Uterus (tissue), 2 donors: ENCODE results near the gene UBL7.
"Not testable (repeated sequence)": the region's sequence is repeated elsewhere in the genome, so short reads cannot be mapped to it uniquely, and the experiment has no call there.

Source experiments
- CTCF ChIP-seq, 4 experiments: fragments of 200-600 bp in 2 of 4; fragments of 450-650 bp in 2 of 4; sonication (generic) in 2 of 4; IDR thresholded peaks; one replicate each; pipeline ENCODE4 v1.5.1; 2016 to 2019; ENCODE audit warnings: antibody characterized with exemption in 4 of 4, mild to moderate bottlenecking in 2 of 4, moderate library complexity in 1 of 4
- POLR2A ChIP-seq, 2 donors: fragments of 450-650 bp; IDR thresholded peaks; one replicate each; pipeline ENCODE4 v1.6.1; 2016; ENCODE audit warnings: antibody characterized with exemption in 2 of 2, mild to moderate bottlenecking in 1 of 2, moderate library complexity in 1 of 2

- not testable (repeated sequence) for TF ChIP-seq CTCF, POLR2A (IDR thresholded peaks at IDR 0.05)
These were observed 1.2 kb downstream of the UBL7 start for GRCh38 chr15:74459798-74460197.
